K562 (cell line): ENCODE data around the gene IRAK2. TPM values are rescaled to one million over a fixed set of nuclear protein-coding genes. Genes with fewer than 3 reads are reported as not detected.

Source experiments
- BCOR ChIP-seq: fragments of 450-650 bp; IDR thresholded peaks from 2 replicates; pipeline ENCODE4 v1.6.1; 2016
- CCAR2 ChIP-seq: fragments of 200-400 bp; formaldehyde crosslinking; IDR thresholded peaks from 2 replicates; pipeline ENCODE4 v1.6.1; 2017; ENCODE audit warnings: mild to moderate bottlenecking, low read depth, low read length
- CXXC5 ChIP-seq: fragments of 250-450 bp; sonication (Bioruptor Pico); IDR thresholded peaks from 2 replicates; pipeline ENCODE4 v1.8.0; 2022; ENCODE audit warnings: inconsistent platforms, mild to moderate bottlenecking, moderate library complexity
- EWSR1 ChIP-seq: fragments of 450-650 bp; IDR thresholded peaks from 2 replicates; pipeline ENCODE4 v1.6.1; 2018; ENCODE audit warnings: borderline replicate concordance, mild to moderate bottlenecking, low read depth, moderate library complexity; ENCODE audit not compliant: partially characterized antibody
- MBD2 ChIP-seq: sonication (generic); IDR thresholded peaks from 2 replicates; pipeline ENCODE4 v1.6.1; 2016; ENCODE audit warnings: low read depth, borderline replicate concordance
- NR1H2 ChIP-seq: sonication (generic); formaldehyde crosslinking; IDR thresholded peaks from 2 replicates; pipeline ENCODE4 v1.4.0; 2020; ENCODE audit warnings: mild to moderate bottlenecking, missing genetic modification reagents
- PHB2 ChIP-seq: fragments of 450-650 bp; IDR thresholded peaks from 2 replicates; pipeline ENCODE4 v1.6.1; 2017; ENCODE audit warnings: low read depth
- PRPF4 ChIP-seq: fragments of 200-400 bp; formaldehyde crosslinking; IDR thresholded peaks from one replicate; pipeline ENCODE4 v1.6.1; 2017; ENCODE audit warnings: low read length, low read depth, mild to moderate bottlenecking; ENCODE audit not compliant: insufficient read depth, poor library complexity, severe bottlenecking
- SIN3A ChIP-seq, 2 experiments: fragments of 150-350 bp in 1 of 2; IDR thresholded peaks; 2 replicates each; pipeline ENCODE4 v1.6.1; 2011 to 2016; ENCODE audit warnings: borderline replicate concordance in 2 of 2, low read depth in 2 of 2, low read length in 2 of 2, mild to moderate bottlenecking in 2 of 2, moderate library complexity in 2 of 2; ENCODE audit not compliant: control insufficient read depth in 1 of 2
- XRCC3 ChIP-seq: fragments of 450-650 bp; IDR thresholded peaks from 2 replicates; pipeline ENCODE4 v1.6.1; 2017; ENCODE audit warnings: mild to moderate bottlenecking, moderate library complexity
- ZNF507 ChIP-seq: conservative IDR thresholded peaks from 2 replicates; pipeline ENCODE4 v1.6.1; 2017; ENCODE audit warnings: missing genetic modification characterization, missing compliant biosample characterization
- polyA plus RNA-seq, 8 experiments: library from polyadenylated mRNA; depleted of rRNA in 4 of 8; stranded (reverse) in 5 of 8; unstranded in 3 of 8; fragments of >200 nt; fragmentation: Nextera tagmentation in 2 of 8; fragmentation: Illumina TruSeq in 1 of 8; extraction: Ambion mirVana in 2 of 8; extraction: Trizol in 1 of 8; gene quantifications; 2 replicates each; pipeline versions ENCODE4 v1.2.1 to v1.2.3, GENCODE V29; 2011 to 2014; ENCODE audit warnings: inconsistent platforms in 1 of 8, missing spikeins in 1 of 8
- total RNA-seq, 7 experiments: library from RNA; depleted of rRNA in 6 of 7; stranded (reverse); fragments of >200 nt in 6 of 7; fragmentation: Illumina TruSeq in 2 of 7; extraction: Trizol in 2 of 7; gene quantifications; 2 replicates each; pipeline versions ENCODE4 v1.2.1 to v1.2.3, GENCODE V29; 2011 to 2021; ENCODE audit warnings: low replicate concordance in 1 of 7
- TF ChIP-seq, protein P1 (sequence below), 2 experiments: fragments of 450-650 bp; formaldehyde crosslinking in 1 of 2; IDR thresholded peaks; 2 replicates each; pipeline versions ENCODE4 v1.4.0 to v1.6.1; 2014 to 2020; ENCODE audit warnings: mild to moderate bottlenecking in 2 of 2, borderline replicate concordance in 1 of 2, low read depth in 1 of 2
- TF ChIP-seq, protein P2 (sequence below): fragments of 450-650 bp; IDR thresholded peaks from 2 replicates; pipeline ENCODE4 v1.7.0; 2016; ENCODE audit warnings: borderline replicate concordance
- TF ChIP-seq, protein P3 (sequence below): fragments of 450-650 bp; IDR thresholded peaks from 2 replicates; pipeline ENCODE4 v1.6.1; 2017; ENCODE audit warnings: mild to moderate bottlenecking, moderate library complexity
- TF ChIP-seq, protein P4 (sequence below): sonication (generic); formaldehyde crosslinking; IDR thresholded peaks from 2 replicates; pipeline ENCODE4 v1.8.0; 2022; ENCODE audit warnings: missing genetic modification reagents, mild to moderate bottlenecking, borderline replicate concordance

IRAK2 gene
- total and polyA plus RNA-seq, 9 of the 15 experiments (the other 6 are each of a cell fraction or from before 2014, with no cell fraction given): 0.42 to 4.4 (median 2.7) TPM

DNA sequence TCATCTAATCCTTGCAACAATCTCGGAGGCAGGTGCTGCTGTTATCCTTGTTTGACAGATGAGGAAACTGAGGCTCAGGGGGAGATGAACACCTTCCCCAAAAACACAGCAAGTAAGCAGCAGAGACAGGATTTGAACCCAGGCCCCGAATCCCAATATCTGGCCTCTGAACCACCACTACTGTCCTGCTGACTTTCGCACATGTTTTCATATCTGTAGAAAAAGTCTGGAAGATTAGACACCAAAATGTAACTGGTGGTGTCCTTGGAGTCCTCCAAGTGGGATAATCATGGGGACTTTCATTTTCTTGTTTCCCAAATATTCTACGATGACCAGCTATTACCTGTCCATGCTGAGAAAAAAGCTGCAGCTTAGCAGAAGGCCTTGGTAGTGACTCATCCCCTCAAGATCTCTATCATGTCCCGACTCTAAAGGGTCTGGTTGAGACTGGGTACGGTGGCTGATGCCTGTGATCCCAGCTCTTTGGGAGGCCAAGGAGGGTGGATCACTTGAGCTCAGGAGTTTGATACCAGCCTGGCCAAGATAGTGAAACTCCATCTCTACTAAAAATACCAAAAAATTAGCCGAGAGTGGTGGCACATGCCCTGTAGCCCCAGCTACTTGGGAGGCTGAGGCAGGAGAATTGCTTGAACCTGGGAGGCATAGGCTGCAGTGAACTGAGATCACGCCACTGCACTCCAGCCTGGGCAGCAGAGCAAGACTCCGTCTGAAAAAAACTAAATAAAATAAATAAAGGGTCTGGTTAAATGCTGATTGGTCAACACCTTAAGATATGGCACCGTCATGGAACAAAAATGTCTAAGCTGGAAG is 8.6 kb downstream of the IRAK2 start (continued):
- TF ChIP-seq, protein P1, sequence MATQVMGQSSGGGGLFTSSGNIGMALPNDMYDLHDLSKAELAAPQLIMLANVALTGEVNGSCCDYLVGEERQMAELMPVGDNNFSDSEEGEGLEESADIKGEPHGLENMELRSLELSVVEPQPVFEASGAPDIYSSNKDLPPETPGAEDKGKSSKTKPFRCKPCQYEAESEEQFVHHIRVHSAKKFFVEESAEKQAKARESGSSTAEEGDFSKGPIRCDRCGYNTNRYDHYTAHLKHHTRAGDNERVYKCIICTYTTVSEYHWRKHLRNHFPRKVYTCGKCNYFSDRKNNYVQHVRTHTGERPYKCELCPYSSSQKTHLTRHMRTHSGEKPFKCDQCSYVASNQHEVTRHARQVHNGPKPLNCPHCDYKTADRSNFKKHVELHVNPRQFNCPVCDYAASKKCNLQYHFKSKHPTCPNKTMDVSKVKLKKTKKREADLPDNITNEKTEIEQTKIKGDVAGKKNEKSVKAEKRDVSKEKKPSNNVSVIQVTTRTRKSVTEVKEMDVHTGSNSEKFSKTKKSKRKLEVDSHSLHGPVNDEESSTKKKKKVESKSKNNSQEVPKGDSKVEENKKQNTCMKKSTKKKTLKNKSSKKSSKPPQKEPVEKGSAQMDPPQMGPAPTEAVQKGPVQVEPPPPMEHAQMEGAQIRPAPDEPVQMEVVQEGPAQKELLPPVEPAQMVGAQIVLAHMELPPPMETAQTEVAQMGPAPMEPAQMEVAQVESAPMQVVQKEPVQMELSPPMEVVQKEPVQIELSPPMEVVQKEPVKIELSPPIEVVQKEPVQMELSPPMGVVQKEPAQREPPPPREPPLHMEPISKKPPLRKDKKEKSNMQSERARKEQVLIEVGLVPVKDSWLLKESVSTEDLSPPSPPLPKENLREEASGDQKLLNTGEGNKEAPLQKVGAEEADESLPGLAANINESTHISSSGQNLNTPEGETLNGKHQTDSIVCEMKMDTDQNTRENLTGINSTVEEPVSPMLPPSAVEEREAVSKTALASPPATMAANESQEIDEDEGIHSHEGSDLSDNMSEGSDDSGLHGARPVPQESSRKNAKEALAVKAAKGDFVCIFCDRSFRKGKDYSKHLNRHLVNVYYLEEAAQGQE (IDR thresholded peaks at IDR 0.05; ENCODE audit: borderline replicate concordance): peak; percentile 84
- TF ChIP-seq, protein P1 (CRISPR knock-in tag; IDR thresholded peaks at IDR 0.05; ENCODE audit: low read depth): no peak
- TF ChIP-seq, protein P2, sequence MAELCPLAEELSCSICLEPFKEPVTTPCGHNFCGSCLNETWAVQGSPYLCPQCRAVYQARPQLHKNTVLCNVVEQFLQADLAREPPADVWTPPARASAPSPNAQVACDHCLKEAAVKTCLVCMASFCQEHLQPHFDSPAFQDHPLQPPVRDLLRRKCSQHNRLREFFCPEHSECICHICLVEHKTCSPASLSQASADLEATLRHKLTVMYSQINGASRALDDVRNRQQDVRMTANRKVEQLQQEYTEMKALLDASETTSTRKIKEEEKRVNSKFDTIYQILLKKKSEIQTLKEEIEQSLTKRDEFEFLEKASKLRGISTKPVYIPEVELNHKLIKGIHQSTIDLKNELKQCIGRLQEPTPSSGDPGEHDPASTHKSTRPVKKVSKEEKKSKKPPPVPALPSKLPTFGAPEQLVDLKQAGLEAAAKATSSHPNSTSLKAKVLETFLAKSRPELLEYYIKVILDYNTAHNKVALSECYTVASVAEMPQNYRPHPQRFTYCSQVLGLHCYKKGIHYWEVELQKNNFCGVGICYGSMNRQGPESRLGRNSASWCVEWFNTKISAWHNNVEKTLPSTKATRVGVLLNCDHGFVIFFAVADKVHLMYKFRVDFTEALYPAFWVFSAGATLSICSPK: no peak
- TF ChIP-seq ZNF507 (tag) (no peak), NR1H2 (no peak), BCOR (peak; percentile 98), SIN3A (IDR thresholded peaks at IDR 0.05; ENCODE audit: borderline replicate concordance in 2 of 2, control insufficient read depth in 1 of 2, low read depth in 2 of 2, low read length in 2 of 2) (no peak), EWSR1 (no peak), MBD2 (no peak), XRCC3 (no peak), CCAR2 (no peak), PHB2 (no peak), CXXC5 (CRISPR knock-in tag) (no peak), PRPF4 (no peak)
- TF ChIP-seq, protein P3, sequence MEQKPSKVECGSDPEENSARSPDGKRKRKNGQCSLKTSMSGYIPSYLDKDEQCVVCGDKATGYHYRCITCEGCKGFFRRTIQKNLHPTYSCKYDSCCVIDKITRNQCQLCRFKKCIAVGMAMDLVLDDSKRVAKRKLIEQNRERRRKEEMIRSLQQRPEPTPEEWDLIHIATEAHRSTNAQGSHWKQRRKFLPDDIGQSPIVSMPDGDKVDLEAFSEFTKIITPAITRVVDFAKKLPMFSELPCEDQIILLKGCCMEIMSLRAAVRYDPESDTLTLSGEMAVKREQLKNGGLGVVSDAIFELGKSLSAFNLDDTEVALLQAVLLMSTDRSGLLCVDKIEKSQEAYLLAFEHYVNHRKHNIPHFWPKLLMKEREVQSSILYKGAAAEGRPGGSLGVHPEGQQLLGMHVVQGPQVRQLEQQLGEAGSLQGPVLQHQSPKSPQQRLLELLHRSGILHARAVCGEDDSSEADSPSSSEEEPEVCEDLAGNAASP: no peak
- TF ChIP-seq, protein P4, sequence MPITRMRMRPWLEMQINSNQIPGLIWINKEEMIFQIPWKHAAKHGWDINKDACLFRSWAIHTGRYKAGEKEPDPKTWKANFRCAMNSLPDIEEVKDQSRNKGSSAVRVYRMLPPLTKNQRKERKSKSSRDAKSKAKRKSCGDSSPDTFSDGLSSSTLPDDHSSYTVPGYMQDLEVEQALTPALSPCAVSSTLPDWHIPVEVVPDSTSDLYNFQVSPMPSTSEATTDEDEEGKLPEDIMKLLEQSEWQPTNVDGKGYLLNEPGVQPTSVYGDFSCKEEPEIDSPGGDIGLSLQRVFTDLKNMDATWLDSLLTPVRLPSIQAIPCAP (CRISPR knock-in tag): no peak
